Measurements from ENCODE around the gene MYADML2.

The MYADML2 gene

GRCh38 chr17:81976332-81977210 lies 29.5 kb upstream of the MYADML2 start:
- peak overlapping the region; percentile 29 to 88 for H3K4ac ChIP-seq (ENCODE audit: low read depth in 1 of 2, low read length in 2 of 2)
- no peak overlapping the region for H3K23ac ChIP-seq (ENCODE audit: low read length in 2 of 2)
- H4K8ac ChIP-seq (ENCODE audit: low read length), result peak overlapping the region; percentile 95
- peak overlapping the region in 1 of 2 experiments; percentile 72 for H3K14ac ChIP-seq (ENCODE audit: low read length in 2 of 2)
- H2BK15ac ChIP-seq (ENCODE audit: low read depth, poor library complexity, severe bottlenecking), result peak overlapping the region; percentile 98
- H2BK120ac ChIP-seq (ENCODE audit: low read depth, low read length), result peak overlapping the region; percentile 54
- H2AFZ ChIP-seq (ENCODE audit: low read depth, low read length), result peak overlapping the region; percentile 65
- peaks cover 18 to 19% of the 10 kb centered on the region in 2 experiments for H3K36me3 ChIP-seq (ENCODE audit: control insufficient read depth in 1 of 2, insufficient read depth in 2 of 2, low read depth in 1 of 2, low read length in 2 of 2)
- peaks cover 5% of the 10 kb centered on the region for H3K9me3 ChIP-seq (ENCODE audit: control insufficient read depth, low read length)
- 38% methylated on average over 30 of the region's 30 CpGs for WGBS
- peak; percentile 18 for DNase-seq
- H3K4me1 ChIP-seq (ENCODE audit: control insufficient read depth, insufficient read depth, low read depth, low read length), result peaks cover 16% of the 10 kb centered on the region
- peak overlapping the region; percentile 86 to 89 for H3K4me3 ChIP-seq (ENCODE audit: insufficient read depth in 1 of 2, low read depth in 1 of 2, low read length in 2 of 2)
- peak overlapping the region; percentile 94 for H3K9ac ChIP-seq (ENCODE audit: low read length)
- no peak overlapping the region for H2BK5ac ChIP-seq (ENCODE audit: low read depth, low read length, poor library complexity, severe bottlenecking)
- peak overlapping the region; percentile 96 for H4K91ac ChIP-seq (ENCODE audit: low read length)
- peaks cover 0 to 8% of the 10 kb centered on the region in 2 experiments for H3K27me3 ChIP-seq (ENCODE audit: control insufficient read depth in 1 of 2, insufficient read depth in 1 of 2, low read length in 2 of 2)
- peak overlapping the region; percentile 85 to 95 for H3K18ac ChIP-seq (ENCODE audit: low read depth in 1 of 2, low read length in 2 of 2)
- peaks cover 25% of the 10 kb centered on the region for H3K79me1 ChIP-seq (replicated peaks; ENCODE audit: low read length, poor library complexity, severe bottlenecking)
- no peak overlapping the region for H3K27ac ChIP-seq (ENCODE audit: low read length, poor library complexity, severe bottlenecking)
- peak overlapping the region; percentile 52 for H3K4me2 ChIP-seq (ENCODE audit: low read length, poor library complexity, severe bottlenecking)
- peak overlapping the region; percentile 8 to 61 for H2BK12ac ChIP-seq (ENCODE audit: low read length in 2 of 2)
- no peak overlapping the region for H2AK5ac ChIP-seq (ENCODE audit: low read length, severe bottlenecking)

GRCh38 chr17:81973432-81973831 lies 26.4 kb upstream of the MYADML2 start:
- peaks cover 9% of the 10 kb centered on the region for H3K4me1 ChIP-seq (ENCODE audit: control insufficient read depth, insufficient read depth, low read depth, low read length)
- DNase-seq, result no peak
- H3K27me3 ChIP-seq (ENCODE audit: control insufficient read depth in 1 of 2, insufficient read depth in 1 of 2, low read length in 2 of 2), result peaks cover 0 to 21% of the 10 kb centered on the region in 2 experiments

GRCh38 chr17:81968850-81969812 lies 22.1 kb upstream of the MYADML2 start:
- no peak overlapping the region for H3K23ac ChIP-seq (ENCODE audit: low read length in 2 of 2)
- no peak overlapping the region for H4K8ac ChIP-seq (ENCODE audit: low read length)
- no peak overlapping the region for H3K18ac ChIP-seq (ENCODE audit: low read depth in 1 of 2, low read length in 2 of 2)
- H3K4me2 ChIP-seq (ENCODE audit: low read length, poor library complexity, severe bottlenecking), result no peak overlapping the region
- peak overlapping the region; percentile 16 for H3K9ac ChIP-seq (ENCODE audit: low read length)
- 94% methylated on average over 12 of the region's 12 CpGs for WGBS
- no peak overlapping the region for H2BK5ac ChIP-seq (ENCODE audit: low read depth, low read length, poor library complexity, severe bottlenecking)
- no peak overlapping the region for H4K91ac ChIP-seq (ENCODE audit: low read length)
- no peak overlapping the region for H3K4ac ChIP-seq (ENCODE audit: low read depth in 1 of 2, low read length in 2 of 2)
- H2BK12ac ChIP-seq (ENCODE audit: low read length in 2 of 2), result peak overlapping the region in 1 of 2 experiments; percentile 19
- H3K4me3 ChIP-seq (ENCODE audit: insufficient read depth in 1 of 2, low read depth in 1 of 2, low read length in 2 of 2), result no peak overlapping the region
- DNase-seq, result no peak
- H3K79me1 ChIP-seq (replicated peaks; ENCODE audit: low read length, poor library complexity, severe bottlenecking), result no peaks in the 10 kb centered on the region
- peaks cover 5% of the 10 kb centered on the region for H3K9me3 ChIP-seq (ENCODE audit: control insufficient read depth, low read length)
- no peak overlapping the region for H2AFZ ChIP-seq (ENCODE audit: low read depth, low read length)
- H2AK5ac ChIP-seq (ENCODE audit: low read length, severe bottlenecking), result no peak overlapping the region
- no peak overlapping the region for H2BK120ac ChIP-seq (ENCODE audit: low read depth, low read length)
- peaks cover 0 to 5% of the 10 kb centered on the region in 2 experiments for H3K36me3 ChIP-seq (ENCODE audit: control insufficient read depth in 1 of 2, insufficient read depth in 2 of 2, low read depth in 1 of 2, low read length in 2 of 2)
- H3K4me1 ChIP-seq (ENCODE audit: control insufficient read depth, insufficient read depth, low read depth, low read length), result peaks cover 19% of the 10 kb centered on the region
- H3K14ac ChIP-seq (ENCODE audit: low read length in 2 of 2), result no peak overlapping the region
- peaks cover 6 to 26% of the 10 kb centered on the region in 2 experiments for H3K27me3 ChIP-seq (ENCODE audit: control insufficient read depth in 1 of 2, insufficient read depth in 1 of 2, low read length in 2 of 2)
- H3K27ac ChIP-seq (ENCODE audit: low read length, poor library complexity, severe bottlenecking), result no peak overlapping the region
- no peak overlapping the region for H2BK15ac ChIP-seq (ENCODE audit: low read depth, poor library complexity, severe bottlenecking)

More at GRCh38 chr17:81973432-81973831, 26.4 kb upstream of the MYADML2 start:
- H2BK120ac ChIP-seq (ENCODE audit: low read depth, low read length), result no peak overlapping the region
- no peak overlapping the region for H3K27ac ChIP-seq (ENCODE audit: low read length, poor library complexity, severe bottlenecking)
- no peak overlapping the region for H3K4me3 ChIP-seq (ENCODE audit: insufficient read depth in 1 of 2, low read depth in 1 of 2, low read length in 2 of 2)
- no peak overlapping the region for H3K4ac ChIP-seq (ENCODE audit: low read depth in 1 of 2, low read length in 2 of 2)
- H2BK15ac ChIP-seq (ENCODE audit: low read depth, poor library complexity, severe bottlenecking), result no peak overlapping the region
- no peak overlapping the region for H3K14ac ChIP-seq (ENCODE audit: low read length in 2 of 2)
- peaks cover 5% of the 10 kb centered on the region for H3K9me3 ChIP-seq (ENCODE audit: control insufficient read depth, low read length)
- no peak overlapping the region for H2BK12ac ChIP-seq (ENCODE audit: low read length in 2 of 2)
- H3K4me2 ChIP-seq (ENCODE audit: low read length, poor library complexity, severe bottlenecking), result no peak overlapping the region
- H3K9ac ChIP-seq (ENCODE audit: low read length), result no peak overlapping the region
- H3K36me3 ChIP-seq (ENCODE audit: control insufficient read depth in 1 of 2, insufficient read depth in 2 of 2, low read depth in 1 of 2, low read length in 2 of 2), result no peaks in the 10 kb centered on the region
- no peak overlapping the region for H2BK5ac ChIP-seq (ENCODE audit: low read depth, low read length, poor library complexity, severe bottlenecking)
- H3K18ac ChIP-seq (ENCODE audit: low read depth in 1 of 2, low read length in 2 of 2), result no peak overlapping the region
- H3K79me1 ChIP-seq (replicated peaks; ENCODE audit: low read length, poor library complexity, severe bottlenecking), result peaks cover 3% of the 10 kb centered on the region
- no peak overlapping the region for H4K91ac ChIP-seq (ENCODE audit: low read length)
- H3K23ac ChIP-seq (ENCODE audit: low read length in 2 of 2), result no peak overlapping the region
- H4K8ac ChIP-seq (ENCODE audit: low read length), result no peak overlapping the region
- H2AK5ac ChIP-seq (ENCODE audit: low read length, severe bottlenecking), result no peak overlapping the region
- H2AFZ ChIP-seq (ENCODE audit: low read depth, low read length), result no peak overlapping the region

- Histone ChIP-seq H2BK15ac (ENCODE audit: low read depth, poor library complexity, severe bottlenecking) (no peak overlapping the region), H3K9me3 (ENCODE audit: control insufficient read depth, low read length) (peaks cover 1% of the 10 kb centered on the region), H2BK120ac (ENCODE audit: low read depth, low read length) (no peak overlapping the region), H2BK5ac (ENCODE audit: low read depth, low read length, poor library complexity, severe bottlenecking) (no peak overlapping the region), H3K4me3 (ENCODE audit: insufficient read depth in 1 of 2, low read depth in 1 of 2, low read length in 2 of 2) (no peak overlapping the region), H3K36me3 (ENCODE audit: control insufficient read depth in 1 of 2, insufficient read depth in 2 of 2, low read depth in 1 of 2, low read length in 2 of 2) (peaks cover 0 to 5% of the 10 kb centered on the region in 2 experiments), H3K27me3 (ENCODE audit: control insufficient read depth in 1 of 2, insufficient read depth in 1 of 2, low read length in 2 of 2) (peaks cover 13 to 34% of the 10 kb centered on the region in 2 experiments), H3K4me2 (ENCODE audit: low read length, poor library complexity, severe bottlenecking) (no peak overlapping the region), H3K9ac (ENCODE audit: low read length) (peak overlapping the region; percentile 16), H2BK12ac (ENCODE audit: low read length in 2 of 2) (no peak overlapping the region), H3K23ac (ENCODE audit: low read length in 2 of 2) (no peak overlapping the region), H3K4ac (ENCODE audit: low read depth in 1 of 2, low read length in 2 of 2) (no peak overlapping the region), H3K4me1 (ENCODE audit: control insufficient read depth, insufficient read depth, low read depth, low read length) (peaks cover 19% of the 10 kb centered on the region), H4K91ac (ENCODE audit: low read length) (no peak overlapping the region), H4K8ac (ENCODE audit: low read length) (no peak overlapping the region), H3K27ac (ENCODE audit: low read length, poor library complexity, severe bottlenecking) (no peak overlapping the region), H3K79me1 (replicated peaks; ENCODE audit: low read length, poor library complexity, severe bottlenecking) (no peaks in the 10 kb centered on the region), H2AFZ (ENCODE audit: low read depth, low read length) (no peak overlapping the region), H2AK5ac (ENCODE audit: low read length, severe bottlenecking) (no peak overlapping the region), H3K14ac (ENCODE audit: low read length in 2 of 2) (no peak overlapping the region), H3K18ac (ENCODE audit: low read depth in 1 of 2, low read length in 2 of 2) (no peak overlapping the region)
- 68% methylated on average over 6 of the region's 7 CpGs for WGBS
- no peak for DNase-seq
Measured at GRCh38 chr17:81968396-81968745, 21.3 kb upstream of the MYADML2 start.

All from mesenchymal stem cell (in vitro differentiated cells and primary cell).